ENCODE results near the gene LRP1.

The LRP1 gene

DNA sequence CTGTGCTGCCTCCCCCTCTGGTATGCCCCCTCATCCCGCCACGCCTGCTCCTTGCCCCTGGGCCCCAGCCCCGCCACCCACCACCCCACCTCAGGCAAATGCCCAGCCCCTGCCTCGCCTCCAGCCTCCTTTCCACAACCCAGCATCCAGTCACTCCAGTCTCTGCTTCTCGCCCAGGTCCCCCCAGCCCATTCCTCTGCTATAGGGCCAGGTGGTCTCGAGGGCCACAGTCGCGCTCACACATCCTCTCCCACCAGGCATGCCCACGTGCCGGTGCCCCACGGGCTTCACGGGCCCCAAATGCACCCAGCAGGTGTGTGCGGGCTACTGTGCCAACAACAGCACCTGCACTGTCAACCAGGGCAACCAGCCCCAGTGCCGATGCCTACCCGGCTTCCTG lies 82.2 kb downstream of the LRP1 start:
- no peak for ATAC-seq

DNA sequence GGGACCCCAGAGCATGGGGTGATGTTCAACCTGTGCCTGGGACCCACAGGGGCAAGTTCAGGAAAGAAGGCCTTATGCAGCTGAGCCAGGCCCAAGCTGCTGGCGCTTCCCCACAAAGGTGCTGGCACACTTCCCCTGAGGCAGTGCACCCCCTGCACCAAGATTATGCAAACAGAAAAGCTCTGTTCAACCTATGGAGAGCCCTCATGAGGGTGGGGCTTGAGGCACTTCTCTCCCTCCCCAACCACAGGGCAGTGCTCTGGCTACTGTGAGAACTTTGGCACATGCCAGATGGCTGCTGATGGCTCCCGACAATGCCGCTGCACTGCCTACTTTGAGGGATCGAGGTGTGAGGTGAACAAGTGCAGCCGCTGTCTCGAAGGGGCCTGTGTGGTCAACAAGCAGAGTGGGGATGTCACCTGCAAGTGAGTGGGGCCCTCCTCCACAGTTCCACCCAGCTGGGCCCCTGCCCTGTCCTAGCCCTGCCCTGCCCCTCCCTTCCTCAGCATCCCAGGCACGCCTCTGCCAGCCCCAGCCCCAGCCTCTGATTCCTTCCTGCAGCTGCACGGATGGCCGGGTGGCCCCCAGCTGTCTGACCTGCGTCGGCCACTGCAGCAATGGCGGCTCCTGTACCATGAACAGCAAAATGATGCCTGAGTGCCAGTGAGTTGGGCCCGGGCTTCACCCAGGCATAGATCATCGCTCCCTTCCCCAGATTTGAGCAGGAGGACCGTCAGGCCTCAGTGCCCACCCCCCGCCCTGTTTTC lies 82.8 kb downstream of the LRP1 start:
- ATAC-seq: no peak
- TF ChIP-seq ARNTL (CRISPR knock-in tag; IDR thresholded peaks at IDR 0.05; ENCODE audit: borderline replicate concordance, low read depth) (no peak), TCF4 (CRISPR knock-in tag; IDR thresholded peaks at IDR 0.05; ENCODE audit: borderline replicate concordance) (no peak), ZNF8 (CRISPR knock-in tag; IDR thresholded peaks at IDR 0.05) (no peak), ZNF70 (CRISPR knock-in tag; IDR thresholded peaks at IDR 0.05) (no peak), GLIS3 (CRISPR knock-in tag; IDR thresholded peaks at IDR 0.05) (no peak), ESRRG (CRISPR knock-in tag; IDR thresholded peaks at IDR 0.05) (no peak), SNAI2 (CRISPR knock-in tag; IDR thresholded peaks at IDR 0.05) (no peak), ISL1 (CRISPR knock-in tag; IDR thresholded peaks at IDR 0.05) (no peak), ZFP3 (CRISPR knock-in tag; IDR thresholded peaks at IDR 0.05) (no peak), OSR1 (CRISPR knock-in tag; IDR thresholded peaks at IDR 0.05) (no peak), CSDC2 (CRISPR knock-in tag; IDR thresholded peaks at IDR 0.05) (no peak), PPARA (CRISPR knock-in tag; IDR thresholded peaks at IDR 0.05; ENCODE audit: borderline replicate concordance) (no peak), TOX (CRISPR knock-in tag; IDR thresholded peaks at IDR 0.05; ENCODE audit: borderline replicate concordance) (no peak), ZC3H10 (CRISPR knock-in tag; IDR thresholded peaks at IDR 0.05) (no peak), RARB (CRISPR knock-in tag; IDR thresholded peaks at IDR 0.05) (no peak)
- TF ChIP-seq, protein P1, sequence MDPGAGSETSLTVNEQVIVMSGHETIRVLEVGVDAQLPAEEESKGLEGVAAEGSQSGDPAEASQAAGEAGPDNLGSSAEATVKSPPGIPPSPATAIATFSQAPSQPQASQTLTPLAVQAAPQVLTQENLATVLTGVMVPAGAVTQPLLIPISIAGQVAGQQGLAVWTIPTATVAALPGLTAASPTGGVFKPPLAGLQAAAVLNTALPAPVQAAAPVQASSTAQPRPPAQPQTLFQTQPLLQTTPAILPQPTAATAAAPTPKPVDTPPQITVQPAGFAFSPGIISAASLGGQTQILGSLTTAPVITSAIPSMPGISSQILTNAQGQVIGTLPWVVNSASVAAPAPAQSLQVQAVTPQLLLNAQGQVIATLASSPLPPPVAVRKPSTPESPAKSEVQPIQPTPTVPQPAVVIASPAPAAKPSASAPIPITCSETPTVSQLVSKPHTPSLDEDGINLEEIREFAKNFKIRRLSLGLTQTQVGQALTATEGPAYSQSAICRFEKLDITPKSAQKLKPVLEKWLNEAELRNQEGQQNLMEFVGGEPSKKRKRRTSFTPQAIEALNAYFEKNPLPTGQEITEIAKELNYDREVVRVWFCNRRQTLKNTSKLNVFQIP (CRISPR knock-in tag; IDR thresholded peaks at IDR 0.05; ENCODE audit: borderline replicate concordance, low read depth): no peak
- TF ChIP-seq, protein P2, sequence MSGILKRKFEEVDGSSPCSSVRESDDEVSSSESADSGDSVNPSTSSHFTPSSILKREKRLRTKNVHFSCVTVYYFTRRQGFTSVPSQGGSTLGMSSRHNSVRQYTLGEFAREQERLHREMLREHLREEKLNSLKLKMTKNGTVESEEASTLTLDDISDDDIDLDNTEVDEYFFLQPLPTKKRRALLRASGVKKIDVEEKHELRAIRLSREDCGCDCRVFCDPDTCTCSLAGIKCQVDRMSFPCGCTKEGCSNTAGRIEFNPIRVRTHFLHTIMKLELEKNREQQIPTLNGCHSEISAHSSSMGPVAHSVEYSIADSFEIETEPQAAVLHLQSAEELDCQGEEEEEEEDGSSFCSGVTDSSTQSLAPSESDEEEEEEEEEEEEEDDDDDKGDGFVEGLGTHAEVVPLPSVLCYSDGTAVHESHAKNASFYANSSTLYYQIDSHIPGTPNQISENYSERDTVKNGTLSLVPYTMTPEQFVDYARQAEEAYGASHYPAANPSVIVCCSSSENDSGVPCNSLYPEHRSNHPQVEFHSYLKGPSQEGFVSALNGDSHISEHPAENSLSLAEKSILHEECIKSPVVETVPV (CRISPR knock-in tag; IDR thresholded peaks at IDR 0.05): no peak
- TF ChIP-seq, protein P3, sequence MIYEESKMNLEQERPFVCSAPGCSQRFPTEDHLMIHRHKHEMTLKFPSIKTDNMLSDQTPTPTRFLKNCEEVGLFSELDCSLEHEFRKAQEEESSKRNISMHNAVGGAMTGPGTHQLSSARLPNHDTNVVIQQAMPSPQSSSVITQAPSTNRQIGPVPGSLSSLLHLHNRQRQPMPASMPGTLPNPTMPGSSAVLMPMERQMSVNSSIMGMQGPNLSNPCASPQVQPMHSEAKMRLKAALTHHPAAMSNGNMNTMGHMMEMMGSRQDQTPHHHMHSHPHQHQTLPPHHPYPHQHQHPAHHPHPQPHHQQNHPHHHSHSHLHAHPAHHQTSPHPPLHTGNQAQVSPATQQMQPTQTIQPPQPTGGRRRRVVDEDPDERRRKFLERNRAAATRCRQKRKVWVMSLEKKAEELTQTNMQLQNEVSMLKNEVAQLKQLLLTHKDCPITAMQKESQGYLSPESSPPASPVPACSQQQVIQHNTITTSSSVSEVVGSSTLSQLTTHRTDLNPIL (CRISPR knock-in tag; IDR thresholded peaks at IDR 0.05; ENCODE audit: low read depth): no peak
- TF ChIP-seq, protein P4, sequence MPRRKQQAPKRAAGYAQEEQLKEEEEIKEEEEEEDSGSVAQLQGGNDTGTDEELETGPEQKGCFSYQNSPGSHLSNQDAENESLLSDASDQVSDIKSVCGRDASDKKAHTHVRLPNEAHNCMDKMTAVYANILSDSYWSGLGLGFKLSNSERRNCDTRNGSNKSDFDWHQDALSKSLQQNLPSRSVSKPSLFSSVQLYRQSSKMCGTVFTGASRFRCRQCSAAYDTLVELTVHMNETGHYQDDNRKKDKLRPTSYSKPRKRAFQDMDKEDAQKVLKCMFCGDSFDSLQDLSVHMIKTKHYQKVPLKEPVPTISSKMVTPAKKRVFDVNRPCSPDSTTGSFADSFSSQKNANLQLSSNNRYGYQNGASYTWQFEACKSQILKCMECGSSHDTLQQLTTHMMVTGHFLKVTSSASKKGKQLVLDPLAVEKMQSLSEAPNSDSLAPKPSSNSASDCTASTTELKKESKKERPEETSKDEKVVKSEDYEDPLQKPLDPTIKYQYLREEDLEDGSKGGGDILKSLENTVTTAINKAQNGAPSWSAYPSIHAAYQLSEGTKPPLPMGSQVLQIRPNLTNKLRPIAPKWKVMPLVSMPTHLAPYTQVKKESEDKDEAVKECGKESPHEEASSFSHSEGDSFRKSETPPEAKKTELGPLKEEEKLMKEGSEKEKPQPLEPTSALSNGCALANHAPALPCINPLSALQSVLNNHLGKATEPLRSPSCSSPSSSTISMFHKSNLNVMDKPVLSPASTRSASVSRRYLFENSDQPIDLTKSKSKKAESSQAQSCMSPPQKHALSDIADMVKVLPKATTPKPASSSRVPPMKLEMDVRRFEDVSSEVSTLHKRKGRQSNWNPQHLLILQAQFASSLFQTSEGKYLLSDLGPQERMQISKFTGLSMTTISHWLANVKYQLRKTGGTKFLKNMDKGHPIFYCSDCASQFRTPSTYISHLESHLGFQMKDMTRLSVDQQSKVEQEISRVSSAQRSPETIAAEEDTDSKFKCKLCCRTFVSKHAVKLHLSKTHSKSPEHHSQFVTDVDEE (CRISPR knock-in tag; IDR thresholded peaks at IDR 0.05): no peak
- TF ChIP-seq, protein P5, sequence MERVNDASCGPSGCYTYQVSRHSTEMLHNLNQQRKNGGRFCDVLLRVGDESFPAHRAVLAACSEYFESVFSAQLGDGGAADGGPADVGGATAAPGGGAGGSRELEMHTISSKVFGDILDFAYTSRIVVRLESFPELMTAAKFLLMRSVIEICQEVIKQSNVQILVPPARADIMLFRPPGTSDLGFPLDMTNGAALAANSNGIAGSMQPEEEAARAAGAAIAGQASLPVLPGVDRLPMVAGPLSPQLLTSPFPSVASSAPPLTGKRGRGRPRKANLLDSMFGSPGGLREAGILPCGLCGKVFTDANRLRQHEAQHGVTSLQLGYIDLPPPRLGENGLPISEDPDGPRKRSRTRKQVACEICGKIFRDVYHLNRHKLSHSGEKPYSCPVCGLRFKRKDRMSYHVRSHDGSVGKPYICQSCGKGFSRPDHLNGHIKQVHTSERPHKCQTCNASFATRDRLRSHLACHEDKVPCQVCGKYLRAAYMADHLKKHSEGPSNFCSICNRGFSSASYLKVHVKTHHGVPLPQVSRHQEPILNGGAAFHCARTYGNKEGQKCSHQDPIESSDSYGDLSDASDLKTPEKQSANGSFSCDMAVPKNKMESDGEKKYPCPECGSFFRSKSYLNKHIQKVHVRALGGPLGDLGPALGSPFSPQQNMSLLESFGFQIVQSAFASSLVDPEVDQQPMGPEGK (CRISPR knock-in tag; IDR thresholded peaks at IDR 0.05; ENCODE audit: borderline replicate concordance): no peak

More for the DNA sequence above, 82.2 kb downstream of the LRP1 start:
- TF ChIP-seq TOX (CRISPR knock-in tag; IDR thresholded peaks at IDR 0.05; ENCODE audit: borderline replicate concordance) (no peak), ZNF70 (CRISPR knock-in tag; IDR thresholded peaks at IDR 0.05) (no peak), TCF4 (CRISPR knock-in tag; IDR thresholded peaks at IDR 0.05; ENCODE audit: borderline replicate concordance) (no peak), OSR1 (CRISPR knock-in tag; IDR thresholded peaks at IDR 0.05) (no peak), ESRRG (CRISPR knock-in tag; IDR thresholded peaks at IDR 0.05) (no peak), ZNF565 (CRISPR knock-in tag; conservative IDR thresholded peaks at IDR 0.05; ENCODE audit: low read depth) (no peak), SNAI2 (CRISPR knock-in tag; IDR thresholded peaks at IDR 0.05) (no peak), BACH2 (CRISPR knock-in tag; IDR thresholded peaks at IDR 0.05; ENCODE audit: borderline replicate concordance) (no peak)
